K562 (cell line): ENCODE data around the gene TBC1D7. TPM values are rescaled to one million over a fixed set of nuclear protein-coding genes. Genes with fewer than 3 reads are reported as not detected.

Experiments
- EP300 ChIP-seq: IDR thresholded peaks from 2 replicates; pipeline ENCODE4 v1.6.1; 2012; ENCODE audit warnings: low read length, improper control_type of control experiment
- HDAC2 ChIP-seq: fragments of 450-650 bp; IDR thresholded peaks from 2 replicates; pipeline ENCODE4 v1.6.1; 2016; ENCODE audit warnings: mild to moderate bottlenecking
- JUND ChIP-seq, 2 experiments: IDR thresholded peaks; 2 replicates in 1 of 2; 3 replicates in 1 of 2; pipeline ENCODE4 v1.6.1; 2011; ENCODE audit warnings: borderline replicate concordance in 2 of 2, low read depth in 2 of 2, low read length in 2 of 2, improper control_type of control experiment in 1 of 2, missing biosample characterization in 1 of 2, missing genetic modification characterization in 1 of 2, missing genetic modification reagents in 1 of 2
- NFATC3 ChIP-seq: fragments of 450-650 bp; IDR thresholded peaks from 2 replicates; pipeline ENCODE4 v1.6.1; 2017; ENCODE audit warnings: mild to moderate bottlenecking
- NFIX ChIP-seq: fragments of 250-450 bp; sonication (Bioruptor Pico); IDR thresholded peaks from 2 replicates; pipeline ENCODE4 v1.4.0; 2020; ENCODE audit warnings: low read depth, mild to moderate bottlenecking, moderate library complexity
- RBM34 ChIP-seq: fragments of 200-400 bp; formaldehyde crosslinking; IDR thresholded peaks from 2 replicates; pipeline ENCODE4 v1.6.1; 2018; ENCODE audit warnings: low read length, borderline replicate concordance; ENCODE audit not compliant: insufficient read depth
- REST ChIP-seq, 2 experiments: fragments of 450-650 bp; formaldehyde crosslinking in 1 of 2; IDR thresholded peaks; 2 replicates each; pipeline versions ENCODE4 v1.4.0 to v1.6.1; 2014 to 2020; ENCODE audit warnings: mild to moderate bottlenecking in 2 of 2, borderline replicate concordance in 1 of 2, low read depth in 1 of 2
- SMC3 ChIP-seq: conservative IDR thresholded peaks from 2 replicates; pipeline ENCODE4 v1.6.1; 2011; ENCODE audit warnings: low read depth, low read length, improper control_type of control experiment; ENCODE audit not compliant: insufficient read depth
- TCFL5 ChIP-seq: fragments of 250-450 bp; sonication (Bioruptor Pico); conservative IDR thresholded peaks from 2 replicates; pipeline ENCODE4 v1.6.1; 2021; ENCODE audit warnings: mild to moderate bottlenecking, moderate library complexity, matching md5 sums
- XRCC5 ChIP-seq: fragments of 200-400 bp; formaldehyde crosslinking; IDR thresholded peaks from 2 replicates; pipeline ENCODE4 v1.6.1; 2017; ENCODE audit warnings: low read depth, mild to moderate bottlenecking, low read length
- ZNF282 ChIP-seq: sonication (generic); formaldehyde crosslinking; IDR thresholded peaks from 2 replicates; pipeline ENCODE4 v1.8.1; 2023; ENCODE audit warnings: missing genetic modification reagents
- ZNF347 ChIP-seq: fragments of 450-650 bp; formaldehyde crosslinking; IDR thresholded peaks from 2 replicates; pipeline ENCODE4 v1.4.0; 2020; ENCODE audit warnings: low read depth, mild to moderate bottlenecking, moderate library complexity
- polyA plus RNA-seq, 8 experiments: library from polyadenylated mRNA; depleted of rRNA in 4 of 8; stranded (reverse) in 5 of 8; unstranded in 3 of 8; fragments of >200 nt; fragmentation: Nextera tagmentation in 2 of 8; fragmentation: Illumina TruSeq in 1 of 8; extraction: Ambion mirVana in 2 of 8; extraction: Trizol in 1 of 8; gene quantifications; 2 replicates each; pipeline versions ENCODE4 v1.2.1 to v1.2.3, GENCODE V29; 2011 to 2014; ENCODE audit warnings: inconsistent platforms in 1 of 8, missing spikeins in 1 of 8
- total RNA-seq, 7 experiments: library from RNA; depleted of rRNA in 6 of 7; stranded (reverse); fragments of >200 nt in 6 of 7; fragmentation: Illumina TruSeq in 2 of 7; extraction: Trizol in 2 of 7; gene quantifications; 2 replicates each; pipeline versions ENCODE4 v1.2.1 to v1.2.3, GENCODE V29; 2011 to 2021; ENCODE audit warnings: low replicate concordance in 1 of 7
- TF ChIP-seq, protein P1 (sequence below): fragments of 450-650 bp; formaldehyde crosslinking; IDR thresholded peaks from 2 replicates; pipeline ENCODE4 v1.4.0; 2020; ENCODE audit warnings: mild to moderate bottlenecking, moderate library complexity
- TF ChIP-seq, protein P2 (sequence below), 2 experiments: fragments of 250-450 bp in 1 of 2; fragments of 450-650 bp in 1 of 2; sonication (Bioruptor Pico) in 1 of 2; IDR thresholded peaks; 2 replicates each; pipeline versions ENCODE4 v1.6.1 to v1.8.0; 2016 to 2021; ENCODE audit warnings: mild to moderate bottlenecking in 2 of 2, moderate library complexity in 2 of 2, missing compliant biosample characterization in 1 of 2, missing genetic modification characterization in 1 of 2
- TF ChIP-seq, protein P3 (sequence below): fragments of 200-800 bp; sonication (Bioruptor generic); IDR thresholded peaks from 2 replicates; pipeline ENCODE4 v1.6.1; 2017; ENCODE audit warnings: missing genetic modification characterization, missing compliant biosample characterization

TBC1D7 gene
- total and polyA plus RNA-seq, 9 of the 15 experiments (the other 6 are each of a cell fraction or from before 2014, with no cell fraction given) = 49.4 to 107 (median 61.1) TPM

- TF ChIP-seq, protein P1, sequence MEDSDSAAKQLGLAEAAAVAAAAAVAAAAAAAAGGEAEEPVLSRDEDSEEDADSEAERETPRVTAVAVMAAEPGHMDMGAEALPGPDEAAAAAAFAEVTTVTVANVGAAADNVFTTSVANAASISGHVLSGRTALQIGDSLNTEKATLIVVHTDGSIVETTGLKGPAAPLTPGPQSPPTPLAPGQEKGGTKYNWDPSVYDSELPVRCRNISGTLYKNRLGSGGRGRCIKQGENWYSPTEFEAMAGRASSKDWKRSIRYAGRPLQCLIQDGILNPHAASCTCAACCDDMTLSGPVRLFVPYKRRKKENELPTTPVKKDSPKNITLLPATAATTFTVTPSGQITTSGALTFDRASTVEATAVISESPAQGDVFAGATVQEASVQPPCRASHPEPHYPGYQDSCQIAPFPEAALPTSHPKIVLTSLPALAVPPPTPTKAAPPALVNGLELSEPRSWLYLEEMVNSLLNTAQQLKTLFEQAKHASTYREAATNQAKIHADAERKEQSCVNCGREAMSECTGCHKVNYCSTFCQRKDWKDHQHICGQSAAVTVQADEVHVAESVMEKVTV (CRISPR knock-in tag) = peak; percentile 72
- TF ChIP-seq EP300 = 0 out of 2 replicates have a peak, but pooled peaks have one; percentile 4
- TF ChIP-seq REST (IDR thresholded peaks at IDR 0.05; ENCODE audit: borderline replicate concordance) = peak; percentile 77
- no peak for TF ChIP-seq REST (CRISPR knock-in tag; IDR thresholded peaks at IDR 0.05; ENCODE audit: low read depth)
- TF ChIP-seq XRCC5 = 0 out of 2 replicates have a peak, but pooled peaks have one; percentile 40
- TF ChIP-seq ZNF347 (CRISPR knock-in tag) = no peak
- TF ChIP-seq ZNF282 = 0 out of 2 replicates have a peak, but pooled peaks have one; percentile 21
- peak; percentile 35; the same call in 1 of the 2 replicates for TF ChIP-seq JUND (IDR thresholded peaks at IDR 0.05; ENCODE audit: borderline replicate concordance, low read depth, low read length)
- TF ChIP-seq JUND (tag; IDR thresholded peaks at IDR 0.05; ENCODE audit: borderline replicate concordance, low read depth, low read length) = 0 out of 3 replicates have a peak, but pooled peaks have one; percentile 15
- TF ChIP-seq HDAC2 = no peak
- TF ChIP-seq, protein P2, sequence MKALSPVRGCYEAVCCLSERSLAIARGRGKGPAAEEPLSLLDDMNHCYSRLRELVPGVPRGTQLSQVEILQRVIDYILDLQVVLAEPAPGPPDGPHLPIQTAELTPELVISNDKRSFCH (CRISPR knock-in tag; IDR thresholded peaks at IDR 0.05) = no peak
- TF ChIP-seq, protein P2 (tag; IDR thresholded peaks at IDR 0.05) = no peak
- TF ChIP-seq TCFL5 (CRISPR knock-in tag) = no peak
- TF ChIP-seq SMC3 = peak; percentile 93
- TF ChIP-seq NFATC3 = no peak
- TF ChIP-seq RBM34 = no peak
- TF ChIP-seq NFIX = no peak
- TF ChIP-seq, protein P3, sequence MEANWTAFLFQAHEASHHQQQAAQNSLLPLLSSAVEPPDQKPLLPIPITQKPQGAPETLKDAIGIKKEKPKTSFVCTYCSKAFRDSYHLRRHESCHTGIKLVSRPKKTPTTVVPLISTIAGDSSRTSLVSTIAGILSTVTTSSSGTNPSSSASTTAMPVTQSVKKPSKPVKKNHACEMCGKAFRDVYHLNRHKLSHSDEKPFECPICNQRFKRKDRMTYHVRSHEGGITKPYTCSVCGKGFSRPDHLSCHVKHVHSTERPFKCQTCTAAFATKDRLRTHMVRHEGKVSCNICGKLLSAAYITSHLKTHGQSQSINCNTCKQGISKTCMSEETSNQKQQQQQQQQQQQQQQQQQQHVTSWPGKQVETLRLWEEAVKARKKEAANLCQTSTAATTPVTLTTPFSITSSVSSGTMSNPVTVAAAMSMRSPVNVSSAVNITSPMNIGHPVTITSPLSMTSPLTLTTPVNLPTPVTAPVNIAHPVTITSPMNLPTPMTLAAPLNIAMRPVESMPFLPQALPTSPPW = no peak
Measured at GRCh38 chr6:13336553-13336952, 8.2 kb upstream of the TBC1D7 start (continued).
